ENCODE data around the gene HSD11B1L.

HSD11B1L gene

DNA sequence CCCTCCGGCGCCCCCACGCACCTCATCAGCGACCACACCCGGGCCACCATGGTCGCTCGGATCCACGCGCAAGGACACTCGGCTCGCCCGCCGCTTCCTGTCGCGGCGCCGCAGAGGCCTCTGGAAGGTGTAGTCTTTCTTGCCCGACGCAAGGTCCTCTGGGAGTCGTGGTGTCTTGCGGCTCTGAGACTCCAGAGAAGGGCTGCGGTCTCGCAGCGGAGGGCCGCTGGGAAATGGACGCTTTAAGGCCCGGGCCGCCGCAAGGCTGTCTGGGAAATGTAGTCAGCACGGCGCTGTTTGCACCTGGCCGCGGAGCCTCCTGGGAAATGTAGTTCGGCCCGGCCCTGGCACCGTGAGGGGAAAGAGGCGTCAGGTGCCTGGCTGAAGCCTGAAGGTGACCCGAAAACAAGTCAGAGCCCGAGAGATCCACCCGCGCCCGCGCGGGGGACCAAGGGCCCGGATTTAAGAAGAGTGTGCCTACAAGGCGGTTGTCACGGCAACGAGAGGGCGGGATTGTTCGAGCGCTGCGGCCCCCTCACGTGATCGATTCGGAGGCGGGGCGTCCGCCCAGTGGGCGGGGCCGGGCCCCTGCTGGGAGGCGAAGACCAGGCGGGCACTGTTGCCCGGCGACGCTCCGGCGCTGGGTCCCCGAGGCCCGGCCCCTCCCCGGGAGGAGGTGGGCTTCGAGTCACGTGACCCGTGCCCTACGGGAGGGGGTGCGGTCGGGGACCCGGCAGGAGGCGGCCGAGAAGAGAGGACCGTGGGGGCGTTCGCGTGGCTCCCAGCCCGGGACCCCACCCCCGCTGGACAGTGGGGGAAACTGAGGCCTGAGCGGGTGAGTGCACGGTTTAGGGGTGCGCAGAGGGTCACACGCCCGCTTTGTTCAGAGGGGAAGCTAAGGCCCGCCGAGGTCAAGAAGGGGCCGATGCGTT lies at the start of gene HSD11B1L, which contains the start of gene MICOS13:
Gene HSD11B1L, plus strand, starts transcription at position 591 of the 932 bp plus-strand sequence. CDS start 3,806 bp downstream, outside the sequence.
Gene MICOS13, minus strand, starts transcription at position 80 of the 932 bp plus-strand sequence. Its CDS starts 30 bp downstream, at position 50.
- peak; percentile 95 for DNase-seq (ENCODE audit: low spot score)

DNA sequence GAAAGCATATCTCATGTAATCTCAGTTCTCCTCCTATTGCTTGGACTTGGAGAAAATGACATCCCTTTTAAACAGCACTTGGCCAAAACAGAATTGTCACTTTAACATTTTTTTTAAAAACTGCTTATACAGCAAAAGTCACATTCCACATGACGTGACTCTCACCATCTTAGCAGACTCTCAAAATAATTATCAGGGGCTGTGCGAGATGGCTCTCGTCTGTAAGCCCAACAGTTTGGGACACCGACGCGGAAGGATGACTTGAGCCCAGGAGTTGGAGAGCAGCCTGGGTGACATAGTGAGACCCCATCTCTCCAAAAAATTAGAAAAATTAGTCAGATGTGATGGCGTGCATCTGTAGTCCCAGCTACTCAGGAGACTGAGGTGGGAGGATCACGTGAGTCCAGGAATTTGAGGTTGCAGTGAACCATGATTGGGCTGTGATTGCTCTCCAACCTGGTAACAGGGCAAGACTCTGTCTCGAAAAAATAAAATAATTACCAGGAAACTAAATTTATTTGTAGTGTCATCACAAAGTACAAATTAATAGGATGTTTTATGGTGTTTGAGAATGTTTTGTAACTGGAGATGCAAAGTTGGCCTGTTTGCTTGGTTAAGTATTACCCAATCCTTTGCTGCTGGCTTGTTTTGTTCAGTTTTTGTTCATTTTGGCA lies 49.1 kb upstream of the HSD11B1L start:
- DNase-seq (ENCODE audit: low spot score), result no peak

- no peak for DNase-seq (ENCODE audit: low spot score)
Observed at GRCh38 chr19:5632241-5632612, 48.6 kb upstream of the HSD11B1L start.

GRCh38 chr19:5632657-5633056 lies 48.2 kb upstream of the HSD11B1L start:
- no peak for DNase-seq (ENCODE audit: low spot score)

DNA sequence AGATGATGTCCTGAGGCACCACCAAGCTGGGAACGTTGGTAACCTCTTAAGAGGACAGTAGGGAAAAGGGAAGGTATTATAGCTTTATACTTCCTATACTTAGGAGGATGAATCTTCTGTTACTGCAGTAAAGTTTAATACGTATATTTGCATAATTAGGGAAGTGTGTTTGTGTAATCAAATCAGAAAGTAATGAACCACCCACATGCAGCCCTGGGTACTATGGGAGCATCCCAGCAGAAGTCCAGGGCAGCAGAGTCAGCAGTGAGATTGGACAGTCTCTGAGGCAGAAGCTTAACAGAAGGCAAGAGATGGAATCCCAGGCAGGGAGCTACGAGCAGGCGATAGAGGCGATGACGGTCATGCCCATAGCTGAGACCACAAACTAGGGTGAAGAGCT lies 45.4 kb upstream of the HSD11B1L start:
- DNase-seq (ENCODE audit: low spot score), result no peak

DNA sequence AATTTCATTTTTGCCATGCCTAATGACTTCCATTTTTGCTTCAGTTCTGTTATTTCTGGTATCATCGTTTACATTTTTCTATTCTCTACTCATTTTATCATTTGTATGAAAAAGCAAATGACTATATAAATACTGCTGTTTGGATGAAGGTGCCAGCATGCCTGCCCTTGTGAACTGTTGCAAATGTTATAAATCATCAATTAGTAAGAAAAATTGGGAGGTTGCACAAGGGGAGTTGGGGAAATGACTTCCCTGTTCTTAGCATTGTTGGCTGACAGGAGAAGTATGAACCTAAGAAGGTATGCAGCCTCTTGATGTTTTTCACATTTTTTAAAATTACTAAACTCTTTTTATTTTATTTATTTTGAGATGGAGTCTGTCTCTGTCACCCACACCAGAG lies 42.9 kb upstream of the HSD11B1L start:
- DNase-seq (ENCODE audit: low spot score), result no peak

- no peak for DNase-seq (ENCODE audit: low spot score)
Observed at GRCh38 chr19:5641171-5641570, 39.7 kb upstream of the HSD11B1L start.

DNA sequence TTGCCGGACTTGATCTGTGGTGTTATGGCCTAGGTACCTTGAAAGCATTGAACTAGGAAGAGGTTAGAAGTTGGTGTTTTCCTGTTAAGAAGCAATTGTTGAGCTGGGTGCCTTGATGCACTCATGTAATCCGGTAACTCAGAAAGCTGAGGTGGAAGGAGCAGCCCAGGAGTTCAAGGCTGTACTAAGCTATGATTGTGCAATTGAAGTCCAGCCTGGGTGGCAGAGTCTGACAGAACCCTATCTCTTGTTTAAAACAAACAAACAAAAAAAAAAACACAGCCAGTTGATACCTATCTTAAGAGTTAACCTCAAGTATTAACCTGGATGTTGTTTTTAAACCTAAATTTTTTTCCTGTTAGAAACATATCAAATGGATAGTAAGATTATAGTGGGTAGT lies 38.6 kb upstream of the HSD11B1L start:
- no peak for DNase-seq (ENCODE audit: low spot score)

- DNase-seq (ENCODE audit: low spot score), result no peak
Observed at GRCh38 chr19:5643060-5643459, 37.8 kb upstream of the HSD11B1L start.

- DNase-seq (ENCODE audit: low spot score), result no peak
Observed at GRCh38 chr19:5644037-5644436, 36.8 kb upstream of the HSD11B1L start.

GRCh38 chr19:5645409-5645808 lies 35.4 kb upstream of the HSD11B1L start:
- no peak for DNase-seq (ENCODE audit: low spot score)

DNA sequence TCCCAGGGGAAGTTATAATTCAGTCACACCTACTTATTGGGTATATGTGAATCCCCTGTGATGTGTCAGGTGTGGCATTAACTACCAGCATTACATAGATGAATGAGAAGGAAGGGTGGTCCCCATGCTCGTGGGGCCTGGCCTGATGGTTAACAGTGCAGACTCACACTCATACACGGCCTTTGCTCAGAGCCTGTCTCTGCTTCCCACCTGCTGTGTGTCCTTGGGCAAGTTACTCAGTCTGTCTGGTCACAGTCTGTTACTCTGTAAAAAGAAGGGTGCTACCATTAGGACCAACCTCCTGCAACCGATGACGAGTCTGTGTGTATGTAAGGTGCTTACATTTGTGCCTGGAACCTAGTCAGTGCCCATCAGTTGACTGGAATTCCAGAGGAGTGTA lies 34.1 kb upstream of the HSD11B1L start:
- no peak for DNase-seq (ENCODE audit: low spot score)

DNA sequence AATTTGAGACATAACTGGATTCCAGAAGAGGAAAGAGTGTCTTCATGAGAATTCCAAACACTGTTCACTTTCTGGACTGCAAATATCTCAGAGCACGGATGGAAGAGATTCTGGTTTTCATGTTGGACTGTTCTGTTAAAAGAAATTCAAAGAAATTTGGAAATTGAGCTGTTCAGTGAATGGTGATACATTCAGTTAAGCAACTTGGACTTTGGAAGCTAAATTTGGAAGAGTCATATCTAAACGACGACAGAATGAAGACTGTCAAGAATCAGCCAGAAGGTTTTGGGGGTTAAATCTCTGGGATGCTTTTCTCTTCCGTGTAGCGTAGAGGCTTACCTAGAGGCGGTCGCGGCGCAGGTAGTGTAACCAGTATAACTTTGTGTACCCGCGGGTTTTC lies 32.4 kb upstream of the HSD11B1L start:
- no peak for DNase-seq (ENCODE audit: low spot score)

DNA sequence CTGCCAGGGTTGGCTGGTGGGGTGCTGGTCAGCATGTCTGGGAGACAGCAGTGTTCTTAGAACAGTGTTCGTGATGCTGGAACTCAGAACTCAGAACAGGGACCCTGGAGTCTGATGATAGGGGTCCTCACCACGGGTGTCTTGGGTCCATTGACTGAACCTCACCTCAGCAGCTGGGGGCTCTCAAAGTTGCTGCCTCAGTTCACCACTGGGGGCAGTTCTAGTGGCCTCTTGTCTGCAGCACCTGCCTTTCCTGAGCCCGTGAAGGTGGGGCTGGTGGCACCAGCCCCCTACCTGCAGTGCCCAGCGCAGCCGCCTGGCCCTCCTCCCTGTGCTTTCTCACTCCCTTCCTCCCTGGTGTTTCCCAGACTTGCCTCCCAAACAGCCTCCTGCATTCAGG lies 29.5 kb upstream of the HSD11B1L start:
- DNase-seq (ENCODE audit: low spot score), result no peak

GRCh38 chr19:5652261-5652660 lies 28.6 kb upstream of the HSD11B1L start:
- no peak for DNase-seq (ENCODE audit: low spot score)

DNA sequence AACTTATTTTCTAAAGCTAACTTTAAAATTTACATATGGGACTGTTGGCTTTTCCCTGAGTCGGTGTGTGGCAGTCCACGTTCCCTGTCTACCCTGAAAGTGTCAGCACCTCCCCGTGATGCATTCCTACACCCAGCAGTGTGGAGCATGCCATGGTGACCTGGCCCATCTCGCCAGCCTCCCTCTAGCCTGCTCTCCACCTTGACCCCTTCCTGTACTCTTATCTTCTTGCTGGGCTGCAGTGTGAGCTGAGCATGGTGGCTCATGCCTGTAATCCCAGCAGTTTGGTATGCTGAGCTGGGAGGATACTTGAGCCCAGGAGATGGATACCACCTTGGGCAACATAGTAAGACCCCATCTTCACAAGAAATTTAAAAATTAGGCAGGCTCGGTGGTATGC lies 25.9 kb upstream of the HSD11B1L start:
- no peak for DNase-seq (ENCODE audit: low spot score)

GRCh38 chr19:5655412-5655811 lies 25.4 kb upstream of the HSD11B1L start:
- no peak for DNase-seq (ENCODE audit: low spot score)

DNA sequence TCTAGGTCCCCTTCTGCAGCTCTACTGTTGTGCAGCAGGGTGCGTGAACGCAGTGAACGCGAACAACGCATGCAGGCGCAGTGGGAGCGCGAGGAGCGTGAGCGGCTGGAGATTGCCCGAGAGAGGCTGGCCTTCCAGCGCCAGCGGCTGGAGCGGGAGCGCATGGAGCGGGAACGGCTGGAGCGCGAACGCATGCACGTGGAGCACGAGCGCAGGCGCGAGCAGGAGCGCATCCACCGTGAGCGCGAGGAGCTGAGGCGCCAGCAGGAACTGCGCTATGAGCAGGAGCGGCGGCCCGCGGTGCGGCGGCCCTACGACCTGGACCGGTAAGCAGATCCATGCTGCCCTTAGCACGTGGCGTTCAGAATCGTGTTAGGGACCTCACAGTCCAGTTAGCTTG lies 19.3 kb upstream of the HSD11B1L start:
- DNase-seq (ENCODE audit: low spot score), result no peak

GRCh38 chr19:5663904-5664303 lies 16.9 kb upstream of the HSD11B1L start:
- DNase-seq (ENCODE audit: low spot score), result no peak

GRCh38 chr19:5664515-5664914 lies 16.3 kb upstream of the HSD11B1L start:
- DNase-seq (ENCODE audit: low spot score), result no peak

GRCh38 chr19:5665781-5666513 lies 14.9 kb upstream of the HSD11B1L start:
- no peak for DNase-seq (ENCODE audit: low spot score)

GRCh38 chr19:5666921-5667610 lies 13.8 kb upstream of the HSD11B1L start:
- no peak for DNase-seq (ENCODE audit: low spot score)

All from germinal center (tissue), 1 donor.